ENCODE measurements around the gene PLAC1.

PLAC1 gene

GRCh38 chrX:134533952-134534351 lies 124.3 kb downstream of the PLAC1 start:
- DNase-seq: no peak

- no peak for DNase-seq
These were observed 124.9 kb downstream of the PLAC1 start for GRCh38 chrX:134533352-134533751.

GRCh38 chrX:134530845-134531244 lies 127.4 kb downstream of the PLAC1 start:
- no peak for DNase-seq

DNA sequence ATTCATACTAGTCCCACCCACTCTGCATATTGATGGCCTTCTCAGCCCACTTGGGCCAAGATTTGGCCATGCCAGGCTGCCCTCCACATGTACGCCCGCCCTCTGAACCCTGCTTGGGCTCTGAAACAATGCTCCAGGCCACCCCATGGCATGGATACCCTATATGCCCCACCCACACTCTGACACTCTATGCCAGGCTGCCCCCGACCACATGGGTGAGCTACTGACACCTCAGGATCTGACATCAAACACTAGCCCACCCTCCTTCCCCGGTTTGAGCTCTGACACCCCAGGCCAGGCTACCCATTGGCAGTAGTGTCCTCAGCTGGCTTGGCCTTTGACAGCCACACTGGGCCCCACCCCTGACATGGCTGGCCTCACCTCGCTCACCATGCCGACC lies 128.8 kb downstream of the PLAC1 start:
- no peak for DNase-seq

DNA sequence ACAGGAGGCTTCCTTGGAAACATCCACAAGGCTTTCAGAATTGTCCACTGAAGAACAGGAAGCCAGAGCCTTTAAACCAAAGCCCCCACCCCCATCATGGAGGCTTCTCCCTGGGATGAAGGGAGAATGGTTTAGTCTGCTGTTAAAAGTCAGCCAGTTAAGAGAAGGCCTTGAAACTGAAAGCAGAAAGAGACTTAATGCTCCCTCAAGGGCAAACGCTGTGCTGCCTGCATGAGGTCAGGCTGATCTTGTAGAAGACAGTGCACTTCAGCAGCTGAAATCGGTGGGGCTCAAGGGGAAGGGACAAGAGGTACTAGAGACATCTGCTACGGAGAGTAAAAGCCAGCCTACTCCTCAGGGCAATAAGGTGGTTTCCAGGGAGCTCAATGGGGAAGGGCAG lies 129.3 kb downstream of the PLAC1 start:
- DNase-seq: no peak

DNA sequence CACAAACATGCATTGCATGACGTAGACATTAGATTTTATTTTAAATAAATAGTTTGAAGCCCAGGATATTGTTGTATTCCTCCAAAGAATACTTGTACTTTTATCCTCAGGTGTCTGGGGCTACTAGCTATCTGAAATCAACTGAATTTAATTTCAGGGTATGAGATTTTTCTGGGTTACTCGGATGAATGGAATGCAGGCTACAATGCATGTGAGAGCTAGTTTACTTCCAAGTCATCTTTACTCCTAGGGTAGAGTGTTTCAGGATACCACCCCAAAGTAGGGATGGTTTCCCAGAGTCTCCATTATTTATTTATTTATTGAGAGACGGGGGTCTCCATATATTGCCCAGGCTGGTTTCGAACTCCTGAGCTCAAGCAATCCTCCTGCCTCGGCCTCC lies 131.9 kb downstream of the PLAC1 start:
- no peak for DNase-seq

DNA sequence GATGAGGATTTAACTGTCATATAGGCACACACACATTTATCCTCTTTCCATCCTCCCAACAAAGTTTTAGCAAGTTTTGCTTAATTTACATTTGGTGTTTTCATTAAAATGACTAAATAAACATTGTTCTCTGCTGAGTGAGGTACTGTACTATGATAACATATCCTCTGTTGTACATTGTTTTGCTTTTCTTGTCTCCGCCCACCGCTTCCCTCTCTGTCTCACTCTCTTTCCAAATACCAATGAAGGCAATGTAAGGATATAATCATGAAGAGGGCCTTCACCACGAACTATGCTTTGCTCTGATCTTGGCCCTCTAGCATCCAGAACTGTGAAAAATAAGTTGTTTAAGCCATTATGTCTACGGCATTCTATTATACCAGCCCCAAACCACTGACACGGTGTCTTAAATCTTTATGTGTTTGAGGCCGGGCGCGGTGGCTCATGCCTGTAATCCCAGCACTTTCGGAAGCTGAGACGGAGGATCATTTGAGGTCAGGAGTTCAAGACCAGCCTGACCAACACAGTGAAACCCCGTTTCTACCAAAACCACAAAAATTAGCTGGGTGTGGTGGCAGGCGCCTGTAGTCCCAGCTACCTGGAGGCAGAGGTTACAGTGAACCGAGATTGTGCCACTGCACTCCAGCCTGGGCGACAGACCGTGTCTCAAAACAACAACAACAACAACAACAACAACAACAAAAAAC lies 133.0 kb downstream of the PLAC1 start:
- DNase-seq: no peak

GRCh38 chrX:134524181-134524580 lies 134.1 kb downstream of the PLAC1 start:
- no peak for DNase-seq

DNA sequence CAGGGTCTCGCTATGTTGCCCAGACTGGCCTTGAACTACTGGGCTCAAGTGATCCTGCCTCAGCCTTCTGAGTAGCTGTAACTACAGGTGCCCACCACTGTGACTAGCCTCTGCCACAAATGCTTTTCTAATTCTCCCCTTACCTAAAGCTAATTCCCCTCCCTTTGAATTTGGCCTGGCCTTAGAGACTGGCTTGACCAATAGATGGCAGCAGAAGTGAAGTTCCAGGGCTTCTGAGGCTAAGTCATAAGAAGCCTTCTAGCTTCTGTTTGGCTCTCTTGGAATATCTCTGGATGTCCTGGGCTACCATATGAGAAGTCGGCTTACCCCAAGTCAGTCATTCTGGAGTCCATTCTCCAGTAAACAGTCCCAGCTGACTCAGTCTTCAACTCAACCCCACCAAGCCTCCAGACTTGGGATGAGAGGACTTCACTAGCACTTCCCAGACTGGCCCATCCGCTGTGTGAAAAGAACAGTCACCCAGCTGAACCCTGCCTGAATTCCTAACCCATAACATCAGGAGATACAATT lies 137.3 kb downstream of the PLAC1 start:
- no peak for DNase-seq
